Fibroblast of upper back skin (primary cell): ENCODE results near the gene PDIA3.
A peak's percentile ranks its signal among the peaks of the same experiment; 100 is the strongest.
"Not testable (repeated sequence)": the region's sequence is repeated elsewhere in the genome, so short reads cannot be mapped to it uniquely, and the experiment has no call there.

Experiments
- DNase-seq: peaks from one replicate; pipeline ENCODE4 v3.0.0-alpha.2; 2013

PDIA3 gene

DNA sequence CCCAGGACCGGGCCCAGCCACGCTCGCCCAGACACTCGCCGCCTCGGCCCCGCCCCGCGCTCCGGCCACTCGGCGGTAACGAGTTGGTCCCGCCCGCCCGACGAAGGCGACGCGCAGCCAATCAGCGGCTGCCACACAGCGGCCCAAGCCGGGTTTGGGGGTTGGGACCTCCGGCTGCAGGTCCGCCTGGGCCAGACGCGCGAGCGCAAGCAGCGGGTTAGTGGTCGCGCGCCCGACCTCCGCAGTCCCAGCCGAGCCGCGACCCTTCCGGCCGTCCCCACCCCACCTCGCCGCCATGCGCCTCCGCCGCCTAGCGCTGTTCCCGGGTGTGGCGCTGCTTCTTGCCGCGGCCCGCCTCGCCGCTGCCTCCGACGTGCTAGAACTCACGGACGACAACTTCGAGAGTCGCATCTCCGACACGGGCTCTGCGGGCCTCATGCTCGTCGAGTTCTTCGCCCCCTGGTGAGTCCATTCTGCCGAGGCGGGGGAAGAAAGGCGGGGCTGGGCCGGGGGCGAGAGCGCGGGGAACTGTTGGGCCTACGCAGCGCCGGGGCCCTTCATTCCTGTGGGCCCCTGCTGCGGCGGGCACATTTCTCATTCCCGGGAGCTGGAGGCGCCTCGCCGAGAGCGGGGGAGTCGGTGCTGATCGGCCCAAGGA, at the start of gene PDIA3:
Gene PDIA3, plus strand, starts transcription at position 194 of the 658 bp plus-strand sequence. Its CDS starts 102 bp downstream, at position 296.
- DNase-seq = peak; percentile 90

DNA sequence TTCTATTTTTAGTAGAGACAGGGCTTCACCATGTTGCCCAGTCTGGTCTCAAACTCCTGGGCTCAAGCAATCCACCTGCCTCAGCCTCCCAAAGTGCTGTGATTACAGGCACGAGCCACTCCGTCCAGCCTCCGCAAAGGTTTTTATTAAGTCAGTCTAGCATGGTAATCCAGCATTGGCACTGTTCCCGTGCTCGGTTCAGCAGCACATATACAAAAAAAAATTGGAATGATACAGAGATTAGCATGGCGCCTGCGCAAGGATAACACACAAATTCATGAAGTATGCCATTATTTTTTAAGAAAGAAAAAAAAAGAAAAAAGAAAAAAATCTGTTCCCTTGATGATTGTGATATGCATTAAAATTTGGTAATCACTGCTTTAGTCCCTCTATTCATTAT, 44.1 kb upstream of the PDIA3 start:
- DNase-seq = no peak

DNA sequence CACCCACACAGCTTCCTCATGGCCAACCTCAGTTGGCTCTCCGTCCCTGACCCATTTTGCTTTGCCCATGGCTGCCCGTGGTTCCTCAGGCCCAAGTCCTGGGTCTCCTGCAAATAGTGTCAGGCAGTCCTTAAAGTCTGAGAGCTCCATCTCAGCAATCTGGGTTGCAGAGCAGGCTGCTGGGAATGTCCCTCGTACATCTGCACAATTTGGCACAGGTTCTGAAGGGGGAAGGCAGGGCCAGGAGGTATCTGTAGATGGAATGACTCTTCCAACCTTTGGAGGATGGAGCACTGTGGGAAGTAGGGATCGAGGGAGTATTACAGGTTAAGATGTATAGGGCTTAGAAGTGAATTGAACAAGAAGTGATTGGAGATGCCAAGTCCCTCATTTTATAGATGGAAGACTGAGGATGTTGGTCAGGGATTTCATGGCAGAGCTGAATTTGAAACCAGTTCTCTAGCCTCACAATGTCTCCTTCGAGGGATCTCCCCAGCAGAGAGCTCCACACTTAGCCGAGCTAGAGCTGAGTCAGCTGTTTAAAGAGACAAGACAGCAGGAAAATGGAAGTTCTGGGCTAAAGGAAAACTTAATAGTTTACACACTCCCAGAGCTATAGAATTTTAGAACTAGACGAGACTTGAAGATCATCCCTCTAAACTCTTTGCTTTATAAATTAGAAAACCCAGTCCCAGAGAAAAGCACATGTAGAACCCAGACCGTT, 43.4 kb upstream of the PDIA3 start:
- no peak for DNase-seq

DNA sequence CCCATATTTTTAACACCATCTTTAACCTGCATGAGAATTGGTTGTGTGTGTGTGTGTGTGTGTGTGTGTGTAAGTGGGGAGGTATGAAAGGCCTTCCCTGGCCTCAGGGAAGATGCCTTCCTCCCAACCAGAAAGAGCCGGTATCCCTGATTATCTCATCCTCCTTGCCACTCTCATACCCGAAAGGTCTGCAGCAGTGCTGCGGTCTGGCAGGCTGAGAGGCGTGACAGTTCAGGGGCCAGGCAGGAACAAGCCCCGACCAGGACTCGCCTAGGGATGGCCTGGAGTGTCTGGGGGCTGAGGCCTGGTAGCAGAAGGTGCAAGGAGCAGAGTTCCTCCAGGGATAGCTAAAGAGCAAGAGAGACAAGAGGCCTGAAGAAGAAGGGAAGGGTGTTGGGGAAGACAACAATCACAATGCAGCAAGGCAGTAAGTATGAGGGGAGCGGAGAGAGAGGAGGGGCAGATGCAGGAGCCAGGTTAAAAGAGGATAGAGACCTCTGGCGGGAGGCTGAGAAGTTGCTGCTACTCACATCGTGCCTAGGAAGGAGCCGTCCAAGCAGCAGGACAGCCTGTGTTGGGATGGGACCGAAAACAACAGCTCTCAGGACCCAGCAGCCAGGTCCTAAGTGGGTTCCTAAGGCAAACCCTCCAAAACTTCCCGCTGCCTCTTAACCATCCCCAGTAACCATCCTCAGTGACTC, 35.7 kb upstream of the PDIA3 start:
- DNase-seq = not testable (repeated sequence)

DNA sequence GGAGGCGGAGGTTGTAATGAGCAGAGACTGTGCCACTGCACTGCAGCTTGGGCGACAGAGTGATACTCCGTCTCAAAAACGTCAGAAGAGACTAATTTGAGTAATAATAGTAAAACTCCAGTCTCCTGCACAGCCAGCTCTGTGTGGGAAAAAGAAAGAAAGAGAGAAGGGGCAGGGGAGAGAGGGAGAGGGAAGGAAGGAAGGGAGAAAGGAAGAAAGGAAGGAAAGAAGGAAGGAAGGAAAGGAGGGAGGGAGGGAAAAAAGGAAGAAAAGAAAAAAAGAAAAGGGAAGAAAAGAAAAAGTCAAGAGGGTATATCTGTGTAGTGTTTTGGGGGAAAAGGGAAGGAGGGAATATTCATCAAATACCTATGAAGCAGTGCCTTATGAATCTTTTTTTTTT, 23.1 kb upstream of the PDIA3 start:
- DNase-seq = no peak

DNA sequence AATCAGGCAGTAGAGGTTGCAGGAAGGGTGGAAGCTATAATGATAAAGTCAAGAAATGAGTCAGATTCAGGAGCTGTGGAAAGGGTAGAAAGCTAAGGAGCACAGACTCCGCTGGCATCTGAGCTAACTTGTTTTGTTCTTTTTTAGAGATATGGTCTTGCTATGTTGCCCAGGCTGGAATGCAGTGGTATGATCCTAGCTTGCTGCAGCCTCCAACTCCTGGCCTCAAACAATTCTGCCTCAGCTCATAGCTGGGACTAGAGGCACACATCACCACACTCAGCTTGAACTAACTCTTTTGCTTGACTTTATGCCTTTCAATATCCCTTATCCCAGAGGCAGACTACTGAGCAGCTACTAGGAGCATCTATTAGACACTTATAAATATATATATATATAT, 19.9 kb upstream of the PDIA3 start:
- DNase-seq = not testable (repeated sequence)

DNA sequence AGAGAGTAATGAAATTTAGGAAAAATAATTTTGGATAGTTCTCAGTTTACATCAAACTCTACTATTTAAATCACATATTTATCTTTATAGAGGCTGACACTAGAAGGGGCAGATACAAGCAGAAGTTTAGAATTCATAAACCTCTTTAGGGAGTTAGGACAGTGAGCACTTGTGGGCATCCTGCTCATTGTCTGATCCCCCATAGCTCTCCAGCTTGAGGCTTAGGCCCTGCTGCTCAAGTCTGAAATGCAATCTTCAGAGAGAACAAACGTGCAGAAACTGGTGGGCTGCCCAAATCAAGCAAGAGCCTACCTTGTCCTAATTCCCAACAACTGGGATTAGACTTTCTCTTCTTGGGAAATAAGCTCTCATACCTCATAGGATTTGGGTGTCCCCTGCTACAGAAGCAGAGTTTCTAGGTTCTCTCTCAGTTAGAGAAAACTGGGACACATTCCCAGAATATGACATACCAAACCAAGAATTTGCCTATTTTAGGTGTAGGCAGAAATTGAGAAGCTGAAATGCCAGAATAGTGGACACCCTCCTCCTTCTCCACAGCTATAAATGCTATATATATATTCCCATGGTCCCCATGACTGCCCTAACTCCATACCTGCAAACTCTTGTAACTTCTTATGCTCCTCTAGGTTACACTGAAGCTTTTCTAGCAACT, 18.0 kb upstream of the PDIA3 start:
- DNase-seq = peak; percentile 62

DNA sequence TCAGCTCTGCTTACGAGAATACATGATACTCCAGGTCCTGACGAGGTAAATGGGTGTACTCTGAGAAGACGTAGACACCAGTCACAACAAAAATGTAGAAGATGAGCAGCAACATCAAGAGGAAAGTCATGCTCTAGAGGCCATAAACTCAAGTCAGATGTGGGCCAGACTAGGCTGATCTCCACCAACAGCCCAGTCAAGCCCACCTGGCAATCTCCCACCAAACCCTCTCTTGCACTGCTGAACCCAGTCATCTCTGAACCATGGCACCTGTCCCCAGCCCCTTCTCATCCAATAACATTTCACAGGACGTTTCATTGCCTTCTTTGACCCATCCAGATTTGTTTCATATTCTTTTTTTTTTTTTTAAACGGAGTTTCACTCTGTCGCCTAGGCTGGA, 10.8 kb upstream of the PDIA3 start:
- DNase-seq = no peak

DNA sequence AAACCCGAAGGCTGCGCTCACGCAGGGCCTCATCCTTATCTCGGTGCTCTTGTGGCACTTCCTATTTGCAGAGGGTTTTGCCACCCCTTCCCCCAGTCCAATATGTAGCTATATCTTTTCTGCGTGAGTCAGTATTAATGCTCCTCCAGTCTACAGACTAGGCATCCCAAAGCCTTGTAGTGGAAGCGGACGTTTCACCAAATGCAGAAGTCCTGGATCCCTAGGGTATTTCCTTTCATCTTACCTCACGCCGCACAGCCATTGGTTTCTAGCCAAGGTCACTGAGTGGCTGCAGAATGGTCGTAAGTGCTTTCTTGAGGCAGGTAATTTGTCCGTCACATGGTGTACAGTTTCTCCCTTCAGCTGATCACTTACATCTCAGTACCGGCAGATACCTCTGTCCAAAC, 668 bp downstream of the PDIA3 start:
- DNase-seq = peak; percentile 40

DNA sequence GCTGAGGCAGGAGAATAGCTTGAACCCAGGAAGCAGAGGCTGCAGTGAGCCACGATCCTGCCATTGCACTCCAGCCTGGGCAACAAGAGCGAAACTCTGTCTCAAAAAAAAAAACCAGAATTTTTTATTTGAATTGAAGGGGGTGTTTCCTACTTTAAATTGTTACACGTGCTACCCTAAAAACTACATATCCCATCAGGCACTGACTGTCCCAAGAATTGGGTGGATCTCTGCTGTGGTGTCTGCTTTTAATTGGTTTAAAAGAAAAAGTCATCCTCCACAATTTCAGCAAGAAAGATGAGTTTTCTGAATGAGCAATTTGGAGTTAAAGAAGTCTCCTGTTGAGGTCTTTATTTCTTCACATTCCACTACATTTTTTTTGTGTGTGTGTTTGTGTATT, 2.1 kb downstream of the PDIA3 start:
- DNase-seq = peak; percentile 32

DNA sequence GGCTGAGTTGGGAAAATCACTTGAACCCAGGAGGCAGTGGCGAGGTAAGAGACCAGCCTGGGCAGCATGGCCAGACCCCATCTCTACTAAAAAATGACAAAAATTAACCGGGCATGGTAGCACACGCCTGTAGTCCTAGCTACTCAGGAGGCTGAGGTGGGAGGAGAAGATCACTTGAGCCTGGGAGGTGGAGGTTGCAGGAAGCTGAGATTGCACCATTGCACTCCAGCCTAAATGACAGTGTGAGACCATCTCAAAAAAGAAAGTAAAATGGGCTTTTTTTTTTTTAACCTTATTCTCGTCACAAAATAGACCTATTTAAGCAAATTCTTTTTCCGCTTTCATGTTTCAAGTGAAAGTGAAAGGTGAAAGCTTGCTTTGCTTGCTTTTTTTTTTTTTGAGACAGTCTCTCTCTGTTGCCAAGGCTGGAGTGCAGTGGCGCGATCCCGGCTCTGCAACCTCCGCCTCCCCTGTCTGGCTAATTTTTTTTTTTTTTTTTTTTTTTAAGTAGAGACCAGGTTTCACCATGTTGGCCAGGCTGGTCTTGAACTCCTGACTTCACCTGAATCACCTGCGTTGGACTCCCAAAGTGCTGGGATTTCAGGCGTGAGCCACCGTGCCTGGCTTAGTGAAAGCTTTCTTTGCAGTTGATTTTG, 3.6 kb downstream of the PDIA3 start:
- DNase-seq = no peak

DNA sequence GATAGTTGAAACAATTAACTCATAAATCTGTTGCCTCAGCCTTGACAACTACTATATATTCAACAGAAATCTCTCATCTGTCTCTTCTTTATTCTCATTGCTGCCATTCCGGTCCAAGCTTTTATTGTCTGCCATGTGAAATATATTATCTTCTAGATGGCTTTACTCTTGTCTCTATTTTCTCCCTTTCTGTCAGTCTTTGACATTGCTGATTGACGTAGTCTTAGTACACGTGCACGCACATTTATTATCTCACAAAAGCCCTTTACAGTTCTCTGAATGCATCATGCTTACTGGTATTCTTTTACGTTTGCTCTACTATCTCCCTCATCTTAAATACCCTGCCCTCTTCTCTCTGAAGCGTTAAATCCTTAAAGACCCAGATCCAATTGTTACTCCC, 5.6 kb downstream of the PDIA3 start:
- no peak for DNase-seq

DNA sequence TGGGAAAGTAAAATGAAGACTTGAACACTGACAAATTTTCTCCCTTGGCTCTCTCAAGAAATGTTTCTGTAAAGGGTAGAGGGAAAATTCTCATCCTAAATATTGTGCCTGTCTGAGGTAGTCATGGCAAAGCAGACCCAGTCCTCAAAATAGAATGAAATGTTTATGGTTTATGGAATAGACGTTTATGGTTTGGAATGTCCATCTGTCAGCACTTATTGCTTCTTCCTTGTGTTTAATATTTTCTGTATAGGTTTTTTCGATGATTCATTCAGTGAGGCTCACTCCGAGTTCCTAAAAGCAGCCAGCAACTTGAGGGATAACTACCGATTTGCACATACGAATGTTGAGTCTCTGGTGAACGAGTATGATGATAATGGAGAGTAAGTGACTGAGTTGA, 16.6 kb downstream of the PDIA3 start:
- DNase-seq = peak; percentile 75

DNA sequence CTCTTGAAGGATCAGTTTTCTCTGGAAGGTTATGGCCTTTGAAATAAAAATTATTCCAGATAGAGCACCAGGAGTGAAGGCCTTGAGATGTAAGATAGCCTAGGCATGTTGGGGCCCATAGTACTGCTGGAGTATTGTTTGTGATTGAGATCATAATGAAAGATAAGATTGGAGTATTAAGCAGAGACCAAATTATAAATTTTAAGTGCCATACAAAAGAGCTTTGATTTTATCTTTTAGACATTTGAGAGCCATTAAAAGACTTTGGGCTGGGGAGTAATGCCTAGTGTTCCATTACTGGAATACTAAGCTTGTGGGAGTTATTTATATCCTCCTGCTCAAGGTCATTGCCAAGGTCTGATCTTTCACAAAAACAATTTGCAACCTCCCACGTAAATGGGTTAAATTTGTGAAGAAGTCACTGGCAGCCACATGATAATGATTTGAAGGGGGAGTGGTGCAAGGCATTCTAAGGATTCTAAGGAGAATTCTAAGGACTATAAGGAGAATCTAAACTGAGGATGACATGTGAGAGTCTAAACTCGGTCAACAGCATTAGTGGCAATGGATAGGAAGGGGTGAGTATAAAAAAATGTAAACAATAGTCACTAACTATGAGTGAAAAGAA, 17.7 kb downstream of the PDIA3 start:
- no peak for DNase-seq

DNA sequence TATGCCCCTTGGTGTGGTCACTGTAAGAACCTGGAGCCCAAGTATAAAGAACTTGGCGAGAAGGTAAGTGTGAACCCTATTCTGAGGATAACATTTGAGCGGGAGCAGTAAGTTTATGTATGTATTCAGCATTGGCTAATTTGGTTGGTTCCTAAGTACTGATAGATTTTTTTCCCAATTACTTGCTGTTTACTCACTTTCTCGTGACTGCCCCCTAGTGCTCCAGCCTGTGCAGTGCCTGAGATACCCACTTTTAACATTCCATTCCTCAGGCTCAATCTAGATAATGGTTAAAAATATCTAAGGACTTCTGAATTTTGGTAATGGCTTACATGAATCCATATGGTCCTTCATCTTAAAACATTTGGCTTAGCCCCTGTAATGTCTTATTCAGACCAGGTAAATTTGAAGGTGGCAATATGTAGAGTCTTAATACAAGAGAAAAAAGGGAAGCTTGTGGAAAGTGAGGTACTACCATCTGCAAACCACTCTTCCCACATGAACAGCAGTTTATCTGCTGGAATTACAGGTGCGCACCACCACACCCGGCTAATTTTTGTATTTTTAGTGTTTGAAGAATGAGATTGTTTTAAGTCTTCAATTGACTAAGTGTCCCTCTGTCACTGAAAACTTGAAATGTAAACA, 23.5 kb downstream of the PDIA3 start:
- DNase-seq = peak; percentile 66

DNA sequence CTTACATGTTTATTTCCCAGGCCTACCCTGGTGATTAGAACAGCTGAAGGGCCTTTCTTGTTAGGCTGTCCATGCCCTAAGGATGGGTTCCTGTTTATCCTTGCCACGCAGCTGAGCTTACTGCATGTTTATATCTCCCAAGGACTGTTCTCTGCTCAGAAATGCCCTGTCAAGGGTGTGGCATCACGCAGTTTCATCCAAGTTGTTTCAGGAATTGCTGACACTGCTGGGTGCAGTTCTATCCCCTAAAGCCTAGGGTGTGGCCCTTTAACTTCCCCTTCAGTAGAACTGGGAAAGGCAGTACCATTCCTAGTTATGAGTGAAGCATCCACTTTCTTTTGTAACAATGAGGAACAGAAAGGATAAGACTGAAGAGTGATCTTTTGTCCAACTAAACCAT, 25.6 kb downstream of the PDIA3 start:
- DNase-seq = no peak

DNA sequence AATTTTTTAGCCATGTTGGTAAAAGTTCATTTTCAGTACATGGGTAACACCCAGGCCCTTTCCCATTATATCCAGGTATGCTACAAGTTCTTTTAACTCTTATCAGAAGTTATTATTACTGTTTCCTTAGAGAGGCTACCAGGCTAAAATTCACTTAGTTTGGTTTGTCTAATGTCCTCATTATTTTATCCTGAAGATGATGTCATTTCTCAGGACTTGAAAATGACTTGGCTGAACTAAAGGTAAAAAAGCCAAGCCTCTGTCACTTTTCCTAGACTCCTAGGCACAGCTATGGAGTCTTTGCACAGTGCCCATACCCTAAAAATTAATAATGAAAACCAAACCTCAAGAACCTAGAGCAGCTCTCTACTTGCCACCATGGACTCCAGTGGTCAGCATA, 26.4 kb downstream of the PDIA3 start:
- no peak for DNase-seq

DNA sequence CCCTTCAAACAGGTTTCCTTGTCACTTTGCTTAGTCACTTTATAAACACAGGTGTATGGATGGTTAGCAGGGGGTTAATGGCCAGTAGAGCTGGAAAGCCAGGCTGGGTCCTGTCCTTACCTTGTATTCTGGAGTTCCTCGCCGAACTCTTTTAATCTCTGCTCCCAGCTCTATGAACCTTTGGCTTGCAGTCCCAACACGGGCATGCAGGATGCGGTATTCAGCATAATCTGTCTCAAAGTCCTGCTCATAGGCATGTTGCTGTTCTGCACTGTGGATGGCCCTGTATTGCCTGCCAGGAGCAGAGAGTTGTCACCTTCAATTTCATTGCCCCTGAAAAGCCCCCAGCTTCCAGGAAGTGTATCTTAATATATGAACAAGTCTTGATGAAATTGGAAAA, 27.8 kb downstream of the PDIA3 start:
- DNase-seq = no peak

DNA sequence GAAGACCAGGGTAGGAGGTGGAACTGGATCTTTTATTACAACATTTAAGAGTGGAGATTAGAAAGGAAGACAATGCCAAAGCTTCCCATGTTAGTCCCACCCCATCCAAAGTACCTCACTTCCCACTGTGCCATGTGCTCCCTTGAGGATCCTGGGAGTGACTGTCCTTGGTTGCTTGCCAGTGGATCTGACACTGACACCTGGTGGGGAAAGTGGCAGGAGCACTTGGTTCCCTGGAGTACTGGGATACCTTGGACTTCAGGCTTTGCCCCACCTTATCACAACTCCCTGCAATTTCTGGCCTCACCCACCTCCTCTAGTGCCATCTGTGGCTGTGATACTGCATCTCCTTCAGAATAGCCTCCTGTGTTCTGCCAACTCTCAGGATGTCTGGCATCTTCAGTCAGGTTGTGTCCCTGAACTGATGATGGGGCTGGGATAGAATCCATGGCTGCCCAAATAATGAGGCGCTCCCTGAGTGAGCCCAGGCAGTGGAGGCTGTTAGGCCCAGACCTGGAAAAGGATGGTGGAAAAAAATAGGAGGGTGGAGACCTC, 29.2 kb downstream of the PDIA3 start:
- peak; percentile 50 for DNase-seq

DNA sequence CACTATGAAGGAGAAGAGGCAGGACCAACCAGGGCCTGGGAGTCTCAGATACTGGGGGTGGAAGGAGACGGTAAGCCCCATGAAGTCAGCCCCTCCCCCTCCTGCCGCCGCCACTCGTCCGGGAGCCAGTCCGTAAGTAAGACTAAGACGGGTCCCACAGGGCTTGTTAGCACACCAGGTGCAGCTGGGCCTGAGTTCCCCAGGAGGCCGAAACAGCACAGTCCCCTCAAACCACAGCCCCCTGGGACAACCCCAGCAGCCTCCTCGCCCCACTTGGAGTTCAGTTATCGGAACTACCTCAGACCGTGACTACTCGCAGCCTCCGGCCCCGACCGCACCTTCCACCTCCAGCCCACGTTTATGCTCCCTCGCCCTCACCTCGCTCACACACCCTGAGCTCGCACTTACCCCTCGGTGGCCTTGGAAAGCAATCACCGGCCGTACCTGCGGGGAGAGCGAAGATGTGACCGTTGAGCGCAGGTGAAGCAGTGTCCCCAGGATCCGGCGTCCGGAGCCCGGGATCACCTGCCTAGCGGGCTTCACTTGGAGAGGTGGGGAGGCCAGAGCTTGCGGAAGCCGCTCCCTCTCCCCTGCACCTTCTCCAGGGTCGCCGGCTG, 30.0 kb downstream of the PDIA3 start:
- no peak for DNase-seq

DNA sequence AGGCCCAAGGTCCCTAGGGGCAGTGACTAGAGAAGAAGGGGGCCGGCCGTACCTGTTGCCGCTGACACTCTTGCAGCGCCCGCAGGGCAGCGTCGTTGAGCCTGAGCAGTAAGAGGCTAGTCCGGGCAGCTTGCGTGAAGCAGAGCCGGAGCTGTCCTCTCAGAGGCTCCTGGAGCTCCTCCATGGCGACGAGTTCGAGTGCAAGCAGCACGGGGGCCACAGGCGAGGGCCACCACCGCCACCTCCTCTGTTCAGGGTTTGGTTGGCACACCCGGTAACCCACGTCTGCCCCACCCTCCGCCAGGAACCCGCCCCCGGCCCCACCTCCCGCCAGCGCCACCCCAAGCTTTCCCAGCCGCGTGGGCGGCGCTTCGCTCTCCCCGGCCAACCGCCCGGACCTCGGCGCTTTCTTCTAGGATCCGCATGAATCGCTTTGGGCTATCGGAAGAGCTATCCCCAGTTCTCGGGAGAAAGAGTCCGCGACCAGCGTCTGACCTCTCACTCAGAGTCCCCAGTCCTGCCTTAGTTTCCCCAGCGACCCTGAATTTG, 30.6 kb downstream of the PDIA3 start, which contains the start of gene ELL3:
Gene ELL3, minus strand, starts transcription at position 249 of the 549 bp plus-strand sequence. Its CDS starts 65 bp downstream, at position 184.
- peak; percentile 55 for DNase-seq
